ENCODE results near the gene PCBP3. TPM values are rescaled to one million over a fixed set of nuclear protein-coding genes. Genes with fewer than 3 reads are reported as not detected.

Gene PCBP3
- total RNA-seq, 4 donors from 2014 or later = 0.13 to 0.26 TPM; not detected in 2

DNA sequence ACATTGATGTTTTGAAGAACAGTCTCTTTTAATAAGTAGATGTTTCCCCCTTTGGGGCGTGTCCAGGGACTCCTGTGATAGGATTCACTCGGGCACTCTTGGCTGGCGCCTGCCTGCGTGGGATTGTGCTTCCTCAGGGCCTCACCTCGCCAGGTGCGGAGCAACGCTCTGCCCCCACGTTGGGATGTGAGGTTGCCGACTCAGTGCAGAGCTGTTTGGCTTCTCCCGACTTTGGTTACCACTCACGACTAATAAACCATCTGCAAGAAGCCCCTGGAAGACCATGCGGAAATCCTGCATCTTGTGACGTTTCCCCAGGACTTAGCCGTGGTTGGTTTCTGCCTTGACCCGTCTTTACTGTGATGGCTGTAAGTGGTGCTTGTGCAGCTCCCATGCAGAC is 106.4 kb downstream of the PCBP3 start:
- no peak for ATAC-seq
- intact Hi-C loops (cut with DNase I; ENCODE audit: low total_unique reads) = no loop called here

GRCh38 chr21:45750936-45751335 is 107.4 kb downstream of the PCBP3 start:
- TF ChIP-seq POLR2A (IDR thresholded peaks at IDR 0.05) (no peak), CTCF (IDR thresholded peaks at IDR 0.05 in 4 of 5, conservative IDR thresholded peaks at IDR 0.05 in 1 of 5) (no peak)
- Histone ChIP-seq H3K27ac (no peak overlapping the region), H3K27me3 (no peaks in the 10 kb centered on the region), H3K4me3 (no peak overlapping the region), H3K4me1 (peaks cover 6 to 11% of the 10 kb centered on the region in 2 donors), H3K36me3 (no peaks in the 10 kb centered on the region), H3K9me3 (peaks cover 0 to 3% (median 0%) of the 10 kb centered on the region in 3 donors)
- intact Hi-C loops (cut with DNase I; ENCODE audit: low total_unique reads) = no loop called here
- ATAC-seq (no peak), DNase-seq (no peak)
- in situ Hi-C loops (cut with MboI; ENCODE audit: low sequenced_read_pairs in 4 of 4) = no loop called here

More for the DNA sequence above, 106.4 kb downstream of the PCBP3 start:
- DNase-seq = no peak
- no peak for TF ChIP-seq POLR2A (IDR thresholded peaks at IDR 0.05)
- no peak for TF ChIP-seq CTCF (IDR thresholded peaks at IDR 0.05 in 4 of 5, conservative IDR thresholded peaks at IDR 0.05 in 1 of 5)
- Histone ChIP-seq H3K9me3 (no peaks in the 10 kb centered on the region), H3K36me3 (no peaks in the 10 kb centered on the region), H3K27ac (no peak overlapping the region), H3K27me3 (no peaks in the 10 kb centered on the region), H3K4me1 (peaks cover 6 to 11% of the 10 kb centered on the region in 2 donors), H3K4me3 (no peak overlapping the region)
- in situ Hi-C loops (cut with MboI; ENCODE audit: low sequenced_read_pairs in 4 of 4) = no loop called here

DNA sequence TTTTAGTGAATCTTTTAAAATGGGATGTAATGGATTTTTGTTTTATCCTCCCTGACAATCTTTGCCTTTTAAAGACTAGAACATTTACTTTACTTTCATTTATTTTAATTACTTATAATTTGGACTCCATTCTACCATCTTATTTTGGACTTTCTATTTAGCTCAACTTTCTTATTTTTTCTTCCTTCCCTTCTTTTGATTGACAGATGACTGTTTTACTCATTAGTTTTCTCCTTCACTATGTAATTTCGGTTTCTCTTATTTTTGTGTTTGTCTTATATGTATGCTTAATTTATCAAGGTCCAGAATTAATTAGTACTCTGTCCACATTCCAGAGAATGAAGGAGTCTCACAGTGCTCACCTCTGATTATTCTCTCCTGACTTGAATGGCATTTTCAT is 109.9 kb downstream of the PCBP3 start:
- in situ Hi-C loops (cut with MboI; ENCODE audit: low sequenced_read_pairs in 4 of 4) = no loop called here

GRCh38 chr21:45756029-45756428 is 112.5 kb downstream of the PCBP3 start:
- H3K36me3 ChIP-seq = no peaks in the 10 kb centered on the region
- in situ Hi-C loops (cut with MboI; ENCODE audit: low sequenced_read_pairs in 4 of 4) = no loop called here

More for the DNA sequence above, 109.9 kb downstream of the PCBP3 start:
- Histone ChIP-seq H3K27ac (no peak overlapping the region), H3K4me1 (peaks cover under 1 to 7% of the 10 kb centered on the region in 2 donors), H3K9me3 (peaks cover 0 to 3% (median 0%) of the 10 kb centered on the region in 3 donors), H3K4me3 (no peak overlapping the region), H3K27me3 (no peaks in the 10 kb centered on the region), H3K36me3 (no peaks in the 10 kb centered on the region)
- intact Hi-C loops (cut with DNase I; ENCODE audit: low total_unique reads) = no loop called here
- no peak for ATAC-seq
- no peak for DNase-seq
- TF ChIP-seq POLR2A (IDR thresholded peaks at IDR 0.05) = no peak
- TF ChIP-seq CTCF (IDR thresholded peaks at IDR 0.05 in 4 of 5, conservative IDR thresholded peaks at IDR 0.05 in 1 of 5) = no peak

More at GRCh38 chr21:45756029-45756428, 112.5 kb downstream of the PCBP3 start:
- TF ChIP-seq POLR2A (IDR thresholded peaks at IDR 0.05) (no peak), CTCF (IDR thresholded peaks at IDR 0.05 in 4 of 5, conservative IDR thresholded peaks at IDR 0.05 in 1 of 5) (no peak)
- DNase-seq = no peak
- peaks cover 0 to 3% (median 0%) of the 10 kb centered on the region in 3 donors for H3K9me3 ChIP-seq
- no peak overlapping the region for H3K4me3 ChIP-seq
- no peak overlapping the region for H3K27ac ChIP-seq
- intact Hi-C loops (cut with DNase I; ENCODE audit: low total_unique reads) = no loop called here
- no peak for ATAC-seq
- no peaks in the 10 kb centered on the region for H3K27me3 ChIP-seq
- H3K4me1 ChIP-seq = no peaks in the 10 kb centered on the region

All from gastrocnemius medialis (tissue), 4 donors.